B cell (primary cell): ENCODE measurements around the gene FAM120C. TPM values are rescaled to one million over a fixed set of nuclear protein-coding genes. Genes with fewer than 3 reads are reported as not detected.

Experiments used
- ATAC-seq: fragments of 200-7000 bp; cut with Tn5 transposase; one replicate; pipeline ENCODE4 v1.10.0; 2021; ENCODE audit warnings: low read depth, mild to moderate bottlenecking, moderate number of reproducible peaks, moderate library complexity
- CTCF ChIA-PET: fragments of 350-600 bp; sonication (Branson Sonifier 250); formaldehyde crosslinking; loops from one replicate; lab custom pipeline; 2021; ENCODE audit warnings: antibody characterized with exemption, inconsistent platforms; lab: Charles Lee
- POLR2A ChIA-PET: fragments of 350-600 bp; sonication (Branson Sonifier 250); formaldehyde crosslinking; loops from one replicate; lab custom pipeline; 2021; ENCODE audit warnings: antibody characterized with exemption; lab: Charles Lee
- DNase-seq: peaks from one replicate; pipeline ENCODE4 v3.0.0; 2013
- H2AFZ ChIP-seq: 2 replicates; pipeline ENCODE4 v1.6.1; 2012; ENCODE audit warnings: mild to moderate bottlenecking, low read depth, low read length; ENCODE audit not compliant: insufficient read depth, poor library complexity, severe bottlenecking
- H3K27ac ChIP-seq, 2 donors: 1 replicate in 1 of 2; 2 replicates in 1 of 2; pipeline ENCODE4 v1.5.1; 2012 to 2013; ENCODE audit warnings: low read length in 2 of 2, mild to moderate bottlenecking in 2 of 2, moderate library complexity in 1 of 2
- H3K27me3 ChIP-seq, 4 experiments: fragments of 200-600 bp in 1 of 4; sonication (generic) in 1 of 4; replicated peaks in 1 of 4; 1 replicate in 2 of 4; 2 replicates in 2 of 4; pipeline versions ENCODE4 v1.6.1 to v1.7.0; 2013 to 2016; ENCODE audit warnings: low read length in 3 of 4, mild to moderate bottlenecking in 2 of 4, mixed read lengths in 1 of 4, moderate library complexity in 1 of 4; ENCODE audit not compliant: insufficient read depth in 4 of 4, control insufficient read depth in 3 of 4; ENCODE audit errors: control extremely low read depth in 1 of 4
- H3K36me3 ChIP-seq, 2 experiments: replicated peaks in 1 of 2; 1 replicate in 1 of 2; 2 replicates in 1 of 2; pipeline versions ENCODE4 v1.6.1 to v1.7.1; 2013; ENCODE audit warnings: low read length in 1 of 2; ENCODE audit not compliant: insufficient read depth in 2 of 2, control insufficient read depth in 1 of 2; ENCODE audit errors: control extremely low read depth in 1 of 2, extremely low read depth in 1 of 2
- H3K4me1 ChIP-seq, 2 donors: fragments of 200-600 bp in 1 of 2; sonication (generic) in 1 of 2; 1 replicate in 1 of 2; 2 replicates in 1 of 2; pipeline versions ENCODE4 v1.5.1 to v1.6.1; 2013 to 2017; ENCODE audit warnings: low read length in 2 of 2; ENCODE audit not compliant: control insufficient read depth in 2 of 2, insufficient read depth in 2 of 2
- H3K4me2 ChIP-seq: replicated peaks from 2 replicates; pipeline ENCODE3; 2012; ENCODE audit warnings: mild to moderate bottlenecking, low read depth, low read length; ENCODE audit not compliant: poor library complexity, severe bottlenecking
- H3K4me3 ChIP-seq, 5 experiments: fragments of 200-600 bp in 1 of 5; sonication (generic) in 1 of 5; 1 replicate in 3 of 5; 2 replicates in 2 of 5; pipeline versions ENCODE4 v1.5.1 to v1.7.0; 2011 to 2016; ENCODE audit warnings: low read length in 4 of 5, mild to moderate bottlenecking in 4 of 5, low read depth in 2 of 5, control low read depth in 1 of 5, moderate library complexity in 1 of 5; ENCODE audit not compliant: insufficient read depth in 1 of 5; ENCODE audit errors: control extremely low read depth in 1 of 5, extremely low read depth in 1 of 5
- H3K79me2 ChIP-seq: fragments of 200-600 bp; sonication (generic); one replicate; pipeline ENCODE4 v1.6.0; 2016; ENCODE audit warnings: low read length; ENCODE audit not compliant: control insufficient read depth, insufficient read depth
- H3K9ac ChIP-seq: fragments of 200-600 bp; sonication (generic); 2 replicates; pipeline ENCODE4 v1.6.1; 2017; ENCODE audit warnings: mild to moderate bottlenecking, low read length, moderate library complexity
- H3K9me3 ChIP-seq, 3 donors: one replicate each; pipeline versions ENCODE4 v1.6.1 to v1.7.1; 2013; ENCODE audit warnings: low read length in 2 of 3; ENCODE audit not compliant: control insufficient read depth in 2 of 3, insufficient read depth in 1 of 3; ENCODE audit errors: control extremely low read depth in 1 of 3
- H4K20me1 ChIP-seq: 2 replicates; pipeline ENCODE4 v1.6.0; 2012; ENCODE audit warnings: mild to moderate bottlenecking, low read length; ENCODE audit not compliant: insufficient read depth, control insufficient read depth, poor library complexity, severe bottlenecking
- H3K27ac Mint-ChIP-seq: one replicate; pipeline ENCODE4 v1.8.0; 2021; ENCODE audit warnings: mixed read lengths
- H3K27me3 Mint-ChIP-seq: one replicate; pipeline ENCODE4 v1.8.0; 2021; ENCODE audit warnings: mixed read lengths
- H3K4me1 Mint-ChIP-seq: one replicate; pipeline ENCODE4 v1.8.0; 2021; ENCODE audit warnings: mixed read lengths
- H3K4me3 Mint-ChIP-seq: one replicate; pipeline ENCODE4 v1.8.0; 2021; ENCODE audit warnings: mixed read lengths
- H3K9me3 Mint-ChIP-seq: one replicate; pipeline ENCODE4 v1.8.0; 2022; ENCODE audit warnings: mixed read lengths; ENCODE audit not compliant: insufficient read depth
- EZH2 ChIP-seq: IDR thresholded peaks from 2 replicates; pipeline ENCODE4 v1.6.1; 2012; ENCODE audit warnings: borderline replicate concordance, low read depth, mild to moderate bottlenecking, moderate library complexity, low read length; ENCODE audit not compliant: insufficient read depth, poor library complexity, severe bottlenecking
- WGBS: methylation state at CpG from one replicate; pipeline ENCODE4 v1.1.5; 2013; ENCODE audit warnings: missing lambda C conversion rate; ENCODE audit not compliant: insufficient coverage; 5-methylcytosine and 5-hydroxymethylcytosine counted together
- intact Hi-C: fragments of 100-400 bp; cut with micrococcal nuclease; formaldehyde crosslinking; loops from one replicate; pipeline ENCODE4 v1.10.0; 2022
- polyA plus RNA-seq: library from polyadenylated mRNA; depleted of rRNA; stranded (reverse); fragments of >200 nt; gene quantifications from 2 replicates; pipeline ENCODE4 v1.2.3, GENCODE V29; 2012
- total RNA-seq, 2 donors: library from RNA; stranded (reverse); fragments of 120-200 nt in 1 of 2; gene quantifications; 1 replicate in 1 of 2; 2 replicates in 1 of 2; pipeline versions ENCODE4 v1.2.3 to v1.2.4, GENCODE V29; 2013 to 2022
- TF ChIP-seq, protein P1 (sequence below): fragments of 200-600 bp; IDR thresholded peaks from one replicate; pipeline ENCODE4 v1.8.0; 2022; ENCODE audit warnings: antibody characterized with exemption, mild to moderate bottlenecking

The FAM120C gene
- total and polyA plus RNA-seq, 2 donors (not counting 1 experiment from before 2014, with no cell fraction given), result 7.7 to 23.3 TPM

DNA sequence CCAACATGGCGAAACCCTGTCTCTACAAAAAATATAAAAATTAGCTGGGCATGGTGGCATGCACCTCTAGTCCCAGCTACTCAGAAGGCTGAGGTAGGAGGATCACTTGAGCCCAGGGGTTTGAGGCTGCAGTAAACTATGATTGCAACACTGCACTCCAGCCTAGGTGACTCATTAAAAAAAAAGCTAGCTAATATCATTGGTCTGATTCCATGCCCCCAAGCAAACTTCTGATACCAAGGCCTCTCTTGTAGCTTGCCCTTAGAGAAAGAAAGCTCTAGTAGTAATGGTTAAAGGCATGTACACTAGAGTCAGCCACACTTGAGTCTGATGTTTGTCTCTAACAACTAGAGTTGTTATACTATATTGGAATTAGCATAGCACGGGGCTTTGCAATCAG lies 106.2 kb downstream of the FAM120C start:
- Histone ChIP-seq H3K4me3 (no peak overlapping the region), H3K27ac (no peak overlapping the region), H3K9me3 (no peaks in the 10 kb centered on the region), H3K36me3 (peaks cover 0 to 9% of the 10 kb centered on the region in 2 experiments), H3K27me3 (no peaks in the 10 kb centered on the region), H3K9ac (no peak overlapping the region), H3K4me1 (no peaks in the 10 kb centered on the region), H3K4me2 (no peak overlapping the region), H2AFZ (no peak overlapping the region), H3K79me2 (no peaks in the 10 kb centered on the region), H4K20me1 (no peaks in the 10 kb centered on the region)
- TF ChIP-seq EZH2, result no peak
- TF ChIP-seq, protein P1, sequence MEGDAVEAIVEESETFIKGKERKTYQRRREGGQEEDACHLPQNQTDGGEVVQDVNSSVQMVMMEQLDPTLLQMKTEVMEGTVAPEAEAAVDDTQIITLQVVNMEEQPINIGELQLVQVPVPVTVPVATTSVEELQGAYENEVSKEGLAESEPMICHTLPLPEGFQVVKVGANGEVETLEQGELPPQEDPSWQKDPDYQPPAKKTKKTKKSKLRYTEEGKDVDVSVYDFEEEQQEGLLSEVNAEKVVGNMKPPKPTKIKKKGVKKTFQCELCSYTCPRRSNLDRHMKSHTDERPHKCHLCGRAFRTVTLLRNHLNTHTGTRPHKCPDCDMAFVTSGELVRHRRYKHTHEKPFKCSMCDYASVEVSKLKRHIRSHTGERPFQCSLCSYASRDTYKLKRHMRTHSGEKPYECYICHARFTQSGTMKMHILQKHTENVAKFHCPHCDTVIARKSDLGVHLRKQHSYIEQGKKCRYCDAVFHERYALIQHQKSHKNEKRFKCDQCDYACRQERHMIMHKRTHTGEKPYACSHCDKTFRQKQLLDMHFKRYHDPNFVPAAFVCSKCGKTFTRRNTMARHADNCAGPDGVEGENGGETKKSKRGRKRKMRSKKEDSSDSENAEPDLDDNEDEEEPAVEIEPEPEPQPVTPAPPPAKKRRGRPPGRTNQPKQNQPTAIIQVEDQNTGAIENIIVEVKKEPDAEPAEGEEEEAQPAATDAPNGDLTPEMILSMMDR, result no peak
- ATAC-seq, result no peak
- Mint-ChIP-seq H3K9me3 (no peaks in the 10 kb centered on the region), H3K4me1 (no peaks in the 10 kb centered on the region), H3K27me3 (no peaks in the 10 kb centered on the region), H3K4me3 (no peak overlapping the region), H3K27ac (no peak overlapping the region)
- no peak for DNase-seq
- intact Hi-C loops, result no loop called here
- POLR2A ChIA-PET, result no interaction called here
- WGBS, result no CpG with 5 or more reads among the region's 2 CpGs
- CTCF ChIA-PET, result no interaction called here

DNA sequence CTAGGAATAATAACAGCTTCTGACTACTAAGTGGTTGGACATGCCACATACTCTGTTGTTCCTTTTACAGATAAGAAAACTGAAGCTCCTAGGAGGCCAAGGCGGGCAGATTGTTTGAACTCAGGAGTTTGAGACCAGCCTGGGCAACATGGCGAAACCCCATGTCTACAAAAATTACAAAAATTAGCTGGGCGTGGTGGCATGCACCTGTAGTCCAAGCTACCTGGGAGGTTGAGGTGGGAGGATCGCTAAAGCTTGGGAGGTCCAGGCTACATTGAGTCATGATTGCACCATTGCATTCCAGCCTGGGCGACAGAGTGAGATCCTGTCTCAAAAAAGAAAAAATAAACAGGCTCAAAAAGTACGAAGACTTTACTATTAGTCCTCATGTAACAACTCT lies 108.2 kb downstream of the FAM120C start:
- Histone ChIP-seq H4K20me1 (no peaks in the 10 kb centered on the region), H3K4me2 (no peak overlapping the region), H3K9me3 (no peaks in the 10 kb centered on the region), H3K27me3 (no peaks in the 10 kb centered on the region), H3K9ac (no peak overlapping the region), H3K79me2 (no peaks in the 10 kb centered on the region), H3K27ac (no peak overlapping the region), H3K36me3 (peaks cover 0 to 1% of the 10 kb centered on the region in 2 experiments), H2AFZ (no peak overlapping the region), H3K4me1 (no peaks in the 10 kb centered on the region), H3K4me3 (no peak overlapping the region)
- ATAC-seq (no peak), DNase-seq (no peak)
- POLR2A ChIA-PET, result no interaction called here
- H3K27ac Mint-ChIP-seq, result no peak overlapping the region
- H3K9me3 Mint-ChIP-seq, result no peaks in the 10 kb centered on the region
- intact Hi-C loops, result no loop called here
- H3K4me3 Mint-ChIP-seq, result no peak overlapping the region
- CTCF ChIA-PET, result no interaction called here
- no peak for TF ChIP-seq EZH2
- TF ChIP-seq, protein P1, result no peak
- no peaks in the 10 kb centered on the region for H3K27me3 Mint-ChIP-seq
- no peaks in the 10 kb centered on the region for H3K4me1 Mint-ChIP-seq
- no CpG with 5 or more reads among the region's 6 CpGs for WGBS
